Stimulated activated memory B cell treated with anti-CD40 and anti-IgM and Interleukin-4, amounts not matched to agents 10 μg/mL and 1 μg/mL and 100 μg/mL, for 72 hours (primary cell): ENCODE data around the gene RELL1.

Experiments
- ATAC-seq: fragments of 150-1000 bp; cut with Tn5 transposase; 2 replicates; pipeline ENCODE4 v1.10.0; 2021
- H3K27ac Mint-ChIP-seq: one replicate; pipeline ENCODE4 v1.8.0; 2022; ENCODE audit warnings: mild to moderate bottlenecking, mixed read lengths
- H3K27me3 Mint-ChIP-seq: one replicate; pipeline ENCODE4 v1.8.0; 2022; ENCODE audit warnings: mixed read lengths
- H3K36me3 Mint-ChIP-seq: one replicate; pipeline ENCODE4 v1.8.0; 2022; ENCODE audit warnings: mixed read lengths
- H3K4me1 Mint-ChIP-seq: one replicate; pipeline ENCODE4 v1.8.0; 2022; ENCODE audit warnings: mixed read lengths
- H3K4me3 Mint-ChIP-seq: one replicate; pipeline ENCODE4 v1.8.0; 2022; ENCODE audit warnings: mild to moderate bottlenecking, moderate library complexity, mixed read lengths
- H3K9me3 Mint-ChIP-seq: one replicate; pipeline ENCODE4 v1.8.0; 2022; ENCODE audit warnings: mixed read lengths

Gene RELL1

DNA sequence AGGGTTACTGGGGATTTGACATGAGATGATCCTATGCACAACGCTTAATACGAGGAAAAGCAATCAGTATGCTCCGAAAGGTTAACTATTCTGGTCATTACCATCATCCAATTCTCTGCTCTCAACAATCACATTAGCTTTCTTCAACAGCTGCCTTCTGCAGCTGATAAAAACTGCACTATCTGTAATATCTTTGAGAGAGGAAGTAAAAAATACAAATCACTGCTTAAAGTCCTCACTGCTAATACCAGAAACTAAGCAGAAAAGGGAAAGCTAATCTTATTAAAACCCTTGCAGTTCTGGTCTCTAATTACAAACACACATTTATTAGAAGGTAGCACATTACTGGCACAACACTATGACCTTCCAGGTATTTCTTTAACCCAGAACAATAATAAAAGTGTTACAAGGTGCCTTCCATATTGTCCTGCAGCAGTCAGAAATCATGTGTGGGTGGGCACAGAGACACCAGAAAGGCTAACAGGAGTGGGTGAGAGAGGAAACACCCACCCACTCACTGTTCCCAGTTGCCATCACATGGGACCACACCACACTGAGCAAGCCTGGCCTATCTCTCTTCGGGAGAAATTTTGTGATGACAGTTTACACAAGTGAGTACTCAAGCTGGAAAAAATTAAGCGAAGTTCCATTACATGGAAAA lies 71.0 kb downstream of the RELL1 start:
- H3K4me3 Mint-ChIP-seq = no peak overlapping the region
- no peaks in the 10 kb centered on the region for H3K27me3 Mint-ChIP-seq
- H3K27ac Mint-ChIP-seq = no peak overlapping the region
- no peaks in the 10 kb centered on the region for H3K9me3 Mint-ChIP-seq
- no peak for ATAC-seq
- no peaks in the 10 kb centered on the region for H3K36me3 Mint-ChIP-seq
- H3K4me1 Mint-ChIP-seq = peaks cover 6% of the 10 kb centered on the region

DNA sequence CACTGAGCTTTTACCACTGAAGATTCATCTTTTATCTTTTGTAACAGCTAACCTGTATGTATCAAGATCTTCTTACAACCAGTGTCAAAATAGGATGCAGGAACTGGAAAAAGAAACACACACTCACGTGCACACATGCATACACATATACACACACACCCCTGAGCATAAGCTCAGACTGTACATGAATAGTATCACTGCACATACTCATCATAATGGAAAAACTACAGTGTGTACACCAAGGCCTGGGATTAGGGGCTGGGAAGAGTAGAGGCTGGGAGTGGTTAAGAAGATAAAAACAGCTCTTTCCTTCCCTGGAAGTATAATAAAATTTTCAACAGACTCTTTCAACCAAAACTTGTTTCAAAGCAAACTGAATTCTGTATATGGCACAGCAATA lies 73.4 kb downstream of the RELL1 start:
- no peak for ATAC-seq
- peaks cover 5% of the 10 kb centered on the region for H3K36me3 Mint-ChIP-seq
- H3K27ac Mint-ChIP-seq = no peak overlapping the region
- no peaks in the 10 kb centered on the region for H3K9me3 Mint-ChIP-seq
- no peaks in the 10 kb centered on the region for H3K27me3 Mint-ChIP-seq
- H3K4me3 Mint-ChIP-seq = no peak overlapping the region
- H3K4me1 Mint-ChIP-seq = peaks cover 6% of the 10 kb centered on the region

DNA sequence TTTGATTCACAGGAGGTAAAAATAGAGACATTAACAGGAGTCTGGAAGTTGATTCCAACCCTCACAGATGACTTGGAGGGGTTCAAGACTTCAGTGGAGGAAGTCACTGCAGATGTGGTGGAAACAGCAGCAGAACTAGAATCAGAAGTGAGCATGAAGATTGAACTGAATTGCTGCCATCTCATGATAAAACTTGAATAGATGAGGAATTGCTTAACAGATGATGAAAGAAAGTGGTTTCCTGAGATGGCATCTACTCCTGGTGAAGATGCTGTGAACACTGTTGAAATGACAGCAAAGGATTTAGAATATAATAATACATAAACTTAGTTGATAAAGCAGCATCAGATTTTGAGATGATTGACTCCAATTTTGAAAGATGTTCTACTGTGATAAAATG lies 76.5 kb downstream of the RELL1 start:
- ATAC-seq = no peak
- H3K27me3 Mint-ChIP-seq = no peaks in the 10 kb centered on the region
- H3K36me3 Mint-ChIP-seq = peaks cover 5% of the 10 kb centered on the region
- H3K4me1 Mint-ChIP-seq = no peaks in the 10 kb centered on the region
- H3K4me3 Mint-ChIP-seq = no peak overlapping the region
- H3K27ac Mint-ChIP-seq = no peak overlapping the region
- H3K9me3 Mint-ChIP-seq = no peaks in the 10 kb centered on the region

DNA sequence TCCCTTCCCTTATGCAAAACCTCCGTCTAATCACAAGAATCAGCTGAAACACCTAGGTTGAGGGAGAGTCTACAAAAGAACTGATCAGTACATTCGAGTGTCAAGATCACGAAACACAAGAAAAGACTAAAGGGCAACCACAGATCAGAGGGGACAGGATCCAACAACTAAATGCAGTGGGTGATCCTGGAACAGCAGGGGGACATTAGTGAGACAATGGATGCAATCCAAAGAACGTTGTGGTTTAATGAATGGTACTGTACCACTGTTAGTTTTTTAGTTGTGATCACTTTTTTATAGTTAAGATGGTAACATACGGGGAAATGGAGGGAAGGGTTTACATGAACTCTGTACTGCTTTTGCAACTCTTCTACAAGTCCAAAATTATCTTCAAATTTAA lies 79.2 kb downstream of the RELL1 start:
- Mint-ChIP-seq H3K9me3 (no peaks in the 10 kb centered on the region), H3K27me3 (peaks cover 8% of the 10 kb centered on the region), H3K4me1 (peaks cover 6% of the 10 kb centered on the region), H3K36me3 (peaks cover 5% of the 10 kb centered on the region), H3K27ac (no peak overlapping the region), H3K4me3 (no peak overlapping the region)
- ATAC-seq = no peak

DNA sequence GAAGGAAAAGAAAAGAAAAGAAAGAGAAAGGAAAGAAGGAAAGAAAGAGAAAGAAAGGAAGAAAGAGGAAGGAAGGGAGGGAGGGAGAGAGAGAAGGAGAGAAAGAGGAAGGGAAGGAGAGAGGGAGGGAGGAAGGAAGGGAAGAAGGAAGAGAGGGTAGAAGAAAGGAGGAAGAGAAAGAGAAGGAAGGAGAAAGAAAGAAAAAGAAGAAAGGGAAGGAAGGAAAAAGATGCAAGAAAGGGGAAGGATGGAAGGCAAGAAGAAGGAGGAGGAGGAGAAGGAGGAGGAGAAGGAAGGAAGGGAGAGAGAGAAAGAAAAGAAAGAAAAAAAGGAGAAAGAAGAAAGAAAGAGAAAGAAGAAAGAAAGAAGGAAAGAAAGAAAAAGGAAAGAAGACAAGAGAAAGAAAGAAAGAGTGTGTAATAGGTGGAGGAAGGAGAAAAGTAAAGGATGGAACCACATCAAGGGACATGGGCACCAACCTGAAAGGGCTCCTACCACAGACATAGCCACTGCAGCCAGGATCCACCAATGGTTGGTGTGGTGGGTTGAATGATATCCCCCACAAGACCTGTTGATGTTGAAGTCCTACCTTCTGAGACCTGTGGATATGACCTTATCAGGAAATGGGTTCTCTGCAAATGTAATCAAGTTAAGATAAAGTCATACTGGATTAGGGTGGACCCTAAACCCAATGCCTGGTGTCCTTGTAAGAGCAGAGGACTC lies 80.2 kb downstream of the RELL1 start:
- H3K9me3 Mint-ChIP-seq = no peaks in the 10 kb centered on the region
- peaks cover 6% of the 10 kb centered on the region for H3K4me1 Mint-ChIP-seq
- ATAC-seq = no peak
- H3K27ac Mint-ChIP-seq = no peak overlapping the region
- H3K27me3 Mint-ChIP-seq = peaks cover 8% of the 10 kb centered on the region
- H3K4me3 Mint-ChIP-seq = no peak overlapping the region
- H3K36me3 Mint-ChIP-seq = peaks cover 5% of the 10 kb centered on the region

DNA sequence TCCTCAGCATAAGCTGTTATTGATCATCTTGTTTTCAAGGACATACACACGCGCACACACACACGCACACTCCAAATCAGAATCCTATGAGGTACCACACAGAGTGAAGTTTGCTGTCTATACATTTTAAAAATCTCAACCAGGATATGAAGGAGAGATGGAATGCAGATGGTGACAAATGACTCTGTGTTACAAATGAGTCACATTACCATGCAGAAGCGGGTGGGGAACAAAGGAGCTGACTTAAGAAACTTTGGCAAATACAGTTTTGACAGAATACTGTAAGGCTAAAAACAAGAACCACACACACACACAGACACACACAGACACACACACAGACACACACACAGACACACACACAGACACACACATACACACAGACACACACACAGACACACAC lies 81.7 kb downstream of the RELL1 start:
- H3K4me3 Mint-ChIP-seq = no peak overlapping the region
- ATAC-seq = no peak
- no peaks in the 10 kb centered on the region for H3K9me3 Mint-ChIP-seq
- no peak overlapping the region for H3K27ac Mint-ChIP-seq
- peaks cover 8% of the 10 kb centered on the region for H3K27me3 Mint-ChIP-seq
- H3K4me1 Mint-ChIP-seq = peaks cover 6% of the 10 kb centered on the region
- H3K36me3 Mint-ChIP-seq = peaks cover 2% of the 10 kb centered on the region

DNA sequence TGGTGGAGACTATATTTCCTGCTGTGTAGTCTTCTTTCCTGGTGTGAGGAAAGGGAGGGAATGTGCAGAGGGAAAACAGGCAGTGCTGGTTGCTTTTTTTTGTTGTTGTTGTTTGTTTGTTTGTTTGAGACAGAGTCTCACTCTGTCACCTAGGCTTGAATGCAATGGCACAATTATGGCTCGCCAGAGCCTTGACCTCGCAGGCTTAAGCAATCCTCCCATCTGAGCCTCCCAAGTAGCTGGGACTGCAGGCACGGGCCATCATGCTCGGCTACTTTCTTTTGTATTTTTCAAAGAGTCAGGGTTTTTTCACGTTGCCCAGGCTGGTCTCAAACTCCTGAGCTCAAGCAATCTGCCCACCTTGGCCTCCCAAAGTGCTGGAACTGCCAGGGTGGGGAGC lies 82.5 kb downstream of the RELL1 start:
- H3K4me1 Mint-ChIP-seq = peaks cover 6% of the 10 kb centered on the region
- H3K36me3 Mint-ChIP-seq = no peaks in the 10 kb centered on the region
- H3K27me3 Mint-ChIP-seq = peaks cover 8% of the 10 kb centered on the region
- H3K9me3 Mint-ChIP-seq = no peaks in the 10 kb centered on the region
- H3K27ac Mint-ChIP-seq = no peak overlapping the region
- ATAC-seq = no peak
- H3K4me3 Mint-ChIP-seq = no peak overlapping the region

DNA sequence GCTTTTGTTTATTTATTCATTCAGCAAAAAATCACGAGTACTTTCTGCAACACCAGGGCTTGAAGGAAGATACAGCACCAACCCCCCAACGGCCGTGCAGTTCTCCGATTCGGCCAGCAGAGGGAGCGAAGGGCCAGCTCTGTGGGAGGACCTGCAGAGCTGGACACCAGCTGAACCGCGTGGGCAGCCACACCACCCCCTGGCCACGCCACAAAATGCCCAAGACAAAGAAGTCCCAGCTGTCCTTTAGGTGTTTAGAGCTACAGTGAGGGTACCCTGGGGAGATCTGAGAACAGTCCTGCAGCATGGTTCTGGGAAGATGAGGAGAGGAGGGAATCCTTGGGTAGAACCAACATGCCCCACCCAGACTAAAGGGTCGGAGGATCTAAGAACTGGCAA lies 83.1 kb downstream of the RELL1 start:
- Mint-ChIP-seq H3K36me3 (no peaks in the 10 kb centered on the region), H3K4me3 (no peak overlapping the region), H3K4me1 (peaks cover 6% of the 10 kb centered on the region), H3K27me3 (peaks cover 8% of the 10 kb centered on the region), H3K27ac (no peak overlapping the region), H3K9me3 (no peaks in the 10 kb centered on the region)
- peak; percentile 67 for ATAC-seq

DNA sequence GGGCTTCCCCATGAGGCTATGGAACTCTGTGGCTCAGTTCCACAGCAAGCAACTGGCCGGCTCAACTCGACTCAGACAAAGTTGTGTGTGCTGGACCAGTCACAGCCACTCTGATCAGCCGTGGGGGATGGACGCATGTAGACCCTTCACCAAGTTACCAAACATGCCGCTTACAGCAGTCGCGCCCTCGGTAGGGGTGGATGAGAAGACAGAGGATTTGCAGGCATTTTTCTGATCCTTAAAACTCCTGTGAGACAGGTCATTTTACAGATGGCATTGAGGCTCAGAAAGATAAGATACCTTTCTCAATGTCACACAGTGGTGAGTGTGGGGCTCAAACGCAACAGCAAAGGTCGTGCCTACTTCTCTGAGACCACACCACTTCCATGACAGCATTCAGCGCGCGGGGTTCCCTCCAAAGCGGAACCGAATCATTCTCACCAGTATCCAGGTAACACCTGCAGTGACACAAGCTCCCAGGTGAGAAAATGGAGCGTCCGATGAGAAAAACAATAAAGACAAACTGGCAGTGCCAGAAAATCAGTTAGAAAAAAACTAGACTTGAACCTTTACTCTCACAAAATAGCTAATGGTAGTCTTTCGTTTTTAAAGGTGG lies 83.6 kb downstream of the RELL1 start:
- Mint-ChIP-seq H3K36me3 (no peaks in the 10 kb centered on the region), H3K4me1 (peaks cover 6% of the 10 kb centered on the region), H3K9me3 (no peaks in the 10 kb centered on the region), H3K4me3 (no peak overlapping the region), H3K27me3 (peaks cover 8% of the 10 kb centered on the region), H3K27ac (no peak overlapping the region)
- ATAC-seq = no peak

DNA sequence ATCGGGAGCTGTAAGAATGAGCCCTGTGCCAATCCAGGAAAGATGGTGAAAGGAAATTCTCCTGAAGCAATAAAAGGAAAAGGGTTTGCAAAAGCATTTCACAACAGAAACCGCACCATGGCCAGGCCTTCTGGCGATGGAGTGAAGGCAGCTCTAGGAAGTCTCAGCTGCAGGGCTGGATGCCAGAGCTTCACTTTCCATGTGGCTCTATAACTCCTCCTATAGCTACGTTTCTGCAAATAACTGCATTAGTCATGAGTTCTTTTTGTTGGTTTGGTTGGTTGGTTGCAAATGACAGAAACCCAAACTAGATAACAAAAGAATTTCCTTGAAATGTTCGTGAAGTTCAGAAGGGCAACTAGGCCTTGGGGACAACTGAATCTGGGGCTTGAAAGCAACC lies 84.6 kb downstream of the RELL1 start:
- peaks cover 8% of the 10 kb centered on the region for H3K27me3 Mint-ChIP-seq
- H3K27ac Mint-ChIP-seq = no peak overlapping the region
- H3K4me1 Mint-ChIP-seq = peaks cover 6% of the 10 kb centered on the region
- no peak overlapping the region for H3K4me3 Mint-ChIP-seq
- H3K9me3 Mint-ChIP-seq = no peaks in the 10 kb centered on the region
- ATAC-seq = no peak
- H3K36me3 Mint-ChIP-seq = no peaks in the 10 kb centered on the region

DNA sequence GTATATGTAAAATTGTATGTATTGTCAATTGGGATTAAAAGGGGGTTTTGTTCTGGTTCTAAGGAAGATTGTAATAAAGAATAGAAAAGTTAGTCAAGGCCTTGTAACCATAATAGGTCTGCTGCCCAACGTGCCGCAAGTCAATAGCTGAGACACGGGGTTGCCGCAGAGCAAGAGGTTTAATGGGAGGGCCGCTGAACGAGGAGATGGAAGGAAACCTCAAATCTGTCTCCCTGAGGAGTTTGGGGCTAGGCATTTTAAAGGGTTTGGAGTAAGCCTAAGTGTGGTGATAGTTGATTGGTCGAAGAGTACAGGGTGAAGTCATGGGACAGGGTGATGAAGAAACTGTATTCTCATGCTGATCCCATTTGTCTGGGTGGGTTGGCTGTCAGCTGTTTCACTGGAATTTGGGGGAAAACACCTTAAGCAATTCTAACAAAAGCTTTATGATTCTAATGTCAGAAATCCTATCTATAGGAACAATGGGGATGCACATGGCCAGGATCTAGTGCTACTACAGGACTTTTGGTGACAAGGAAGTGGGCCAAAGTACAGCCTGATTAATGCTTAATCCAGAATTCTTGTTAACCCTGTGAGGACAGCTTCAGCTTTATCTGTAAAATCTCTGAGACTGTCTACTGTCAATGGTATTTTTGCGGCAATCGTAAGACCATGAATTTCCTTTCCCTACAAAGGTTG lies 86.9 kb downstream of the RELL1 start:
- Mint-ChIP-seq H3K27me3 (peaks cover 14% of the 10 kb centered on the region), H3K36me3 (no peaks in the 10 kb centered on the region), H3K4me3 (no peak overlapping the region), H3K9me3 (no peaks in the 10 kb centered on the region), H3K4me1 (peaks cover 6% of the 10 kb centered on the region), H3K27ac (no peak overlapping the region)
- ATAC-seq = no peak

DNA sequence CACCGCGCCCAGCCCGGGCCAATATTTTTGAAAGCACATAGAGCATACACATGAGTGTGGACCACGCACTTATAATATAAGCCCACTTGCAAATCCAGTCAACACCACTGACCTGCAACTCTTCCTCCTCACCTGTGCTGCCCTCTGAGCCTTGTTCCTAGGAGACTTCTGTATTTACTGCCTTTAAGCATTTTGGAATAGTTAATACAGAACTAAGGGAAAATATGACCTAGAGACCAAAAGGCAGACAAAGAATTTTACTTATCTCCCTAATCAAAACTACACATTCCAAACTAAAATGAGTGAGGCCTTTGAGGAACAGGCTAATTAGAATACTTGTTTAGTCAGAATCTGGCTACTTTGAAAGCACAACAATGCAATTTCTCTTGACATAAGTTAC lies 89.1 kb downstream of the RELL1 start:
- Mint-ChIP-seq H3K27me3 (peaks cover 6% of the 10 kb centered on the region), H3K4me3 (no peak overlapping the region), H3K4me1 (no peaks in the 10 kb centered on the region), H3K27ac (no peak overlapping the region), H3K9me3 (no peaks in the 10 kb centered on the region), H3K36me3 (no peaks in the 10 kb centered on the region)
- ATAC-seq = no peak

DNA sequence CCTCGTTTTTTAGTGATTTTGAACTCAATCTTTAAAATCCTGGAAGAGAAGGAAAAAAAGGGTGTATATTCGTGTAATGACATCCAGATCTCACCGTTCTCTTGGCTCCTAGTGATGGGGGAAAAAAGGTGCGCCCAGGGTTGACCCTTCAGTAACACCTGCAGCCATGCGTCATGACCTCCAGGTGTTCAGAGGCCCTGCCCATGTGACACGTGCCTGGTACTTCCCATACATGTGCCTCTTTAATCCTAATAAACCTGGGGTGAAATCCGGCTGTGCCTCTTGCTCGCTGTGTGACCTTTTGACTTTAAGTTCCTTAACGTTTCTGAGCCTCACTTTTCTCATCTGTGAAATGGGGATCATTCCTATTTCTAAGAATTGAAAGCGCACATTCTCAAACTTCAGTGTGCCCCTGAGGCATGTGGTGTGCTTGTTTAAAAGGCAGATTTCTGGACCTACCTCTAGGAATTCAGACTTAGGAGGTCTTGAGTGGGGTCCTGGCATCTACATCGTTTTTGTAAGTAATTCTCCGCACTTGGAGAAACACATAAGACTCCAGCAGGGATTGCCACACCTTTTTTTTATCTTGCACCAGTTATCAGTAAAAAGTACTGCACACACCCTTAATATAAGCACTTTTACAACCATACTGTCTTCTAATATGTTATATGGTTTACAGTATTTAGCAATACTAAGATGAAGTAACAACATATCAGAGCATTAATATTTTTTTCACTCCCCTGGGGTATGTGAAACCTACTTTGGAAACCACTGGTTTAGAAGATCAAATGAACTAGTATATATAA lies 90.1 kb downstream of the RELL1 start:
- Mint-ChIP-seq H3K36me3 (no peaks in the 10 kb centered on the region), H3K9me3 (no peaks in the 10 kb centered on the region), H3K27me3 (peaks cover 6% of the 10 kb centered on the region), H3K4me1 (no peaks in the 10 kb centered on the region), H3K27ac (no peak overlapping the region), H3K4me3 (no peak overlapping the region)
- ATAC-seq = no peak

DNA sequence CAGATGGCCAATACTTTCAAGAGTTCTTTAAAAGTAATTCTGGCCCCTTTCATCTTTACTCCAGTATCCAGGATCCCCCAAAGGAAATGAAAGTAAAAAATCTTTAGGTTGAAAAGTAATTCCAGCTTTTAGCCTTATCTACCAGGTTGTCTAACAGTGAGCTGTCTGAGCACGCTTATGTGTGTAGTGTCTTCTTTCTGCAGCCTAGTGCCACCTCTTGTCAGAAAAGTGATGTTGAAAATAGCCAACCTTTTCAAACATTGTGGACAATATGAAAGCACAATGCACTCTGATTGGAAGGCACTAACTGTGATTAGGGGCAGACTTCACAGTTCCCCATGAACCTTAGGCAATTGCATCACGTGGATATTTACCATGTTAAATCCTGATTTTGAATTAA lies 92.1 kb downstream of the RELL1 start:
- no peak for ATAC-seq
- Mint-ChIP-seq H3K27ac (no peak overlapping the region), H3K9me3 (no peaks in the 10 kb centered on the region), H3K36me3 (no peaks in the 10 kb centered on the region), H3K27me3 (peaks cover 6% of the 10 kb centered on the region), H3K4me1 (no peaks in the 10 kb centered on the region), H3K4me3 (no peak overlapping the region)

DNA sequence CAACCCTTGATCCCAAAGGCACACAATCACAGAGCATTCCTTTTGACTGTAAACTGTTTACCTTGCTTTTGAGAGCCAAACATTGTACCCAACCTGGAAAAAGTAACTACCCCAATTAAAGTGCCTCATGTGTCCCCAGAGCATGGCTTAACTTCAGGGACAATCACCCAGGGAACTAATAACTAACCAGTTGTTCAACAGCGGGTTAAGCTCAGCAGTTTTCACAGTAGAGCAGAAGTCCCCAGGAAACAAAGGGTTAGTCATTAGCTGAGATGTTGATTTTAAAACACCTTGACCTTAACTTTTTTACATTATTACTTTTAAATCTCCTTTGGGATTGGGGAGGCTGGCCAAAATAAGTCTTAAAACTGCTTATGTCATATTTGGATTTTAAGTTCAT lies 94.8 kb downstream of the RELL1 start:
- Mint-ChIP-seq H3K36me3 (no peaks in the 10 kb centered on the region), H3K4me3 (no peak overlapping the region), H3K27me3 (peaks cover 6% of the 10 kb centered on the region), H3K27ac (no peak overlapping the region), H3K9me3 (no peaks in the 10 kb centered on the region), H3K4me1 (no peaks in the 10 kb centered on the region)
- no peak for ATAC-seq
